EL (cell line): Measurements from ENCODE around the gene ELFN2.
"Not testable (repeated sequence)": the region's sequence is repeated elsewhere in the genome, so short reads cannot be mapped to it uniquely, and the experiment has no call there.

Experiments used
- DNase-seq: peaks from one replicate; pipeline ENCODE4 v3.0.0-alpha.2; 2016

Gene ELFN2

GRCh38 chr22:37409459-37410050 is 17.7 kb downstream of the ELFN2 start:
- DNase-seq: no peak

- DNase-seq: no peak
These were observed 18.2 kb downstream of the ELFN2 start for GRCh38 chr22:37409031-37409430.

- no peak for DNase-seq
These were observed 19.4 kb downstream of the ELFN2 start for GRCh38 chr22:37407856-37408255.

GRCh38 chr22:37406441-37407235 is 20.6 kb downstream of the ELFN2 start:
- DNase-seq: no peak

GRCh38 chr22:37404091-37404490 is 23.2 kb downstream of the ELFN2 start:
- no peak for DNase-seq

- no peak for DNase-seq
These were observed 23.9 kb downstream of the ELFN2 start for GRCh38 chr22:37403267-37403960.

GRCh38 chr22:37402184-37402506 is 25.1 kb downstream of the ELFN2 start:
- no peak for DNase-seq

- no peak for DNase-seq
These were observed 25.7 kb downstream of the ELFN2 start for GRCh38 chr22:37401401-37402183.

GRCh38 chr22:37400719-37401118 is 26.6 kb downstream of the ELFN2 start:
- no peak for DNase-seq

- not testable (repeated sequence) for DNase-seq
These were observed 27.8 kb downstream of the ELFN2 start for GRCh38 chr22:37399457-37399856.

GRCh38 chr22:37397226-37397625 is 30.1 kb downstream of the ELFN2 start:
- DNase-seq: no peak

GRCh38 chr22:37396488-37397084 is 30.7 kb downstream of the ELFN2 start:
- no peak for DNase-seq

- DNase-seq: no peak
These were observed 32.9 kb downstream of the ELFN2 start for GRCh38 chr22:37394341-37394740.

- DNase-seq: no peak
These were observed 33.5 kb downstream of the ELFN2 start for GRCh38 chr22:37393746-37394145.

GRCh38 chr22:37392721-37393328 is 34.5 kb downstream of the ELFN2 start:
- no peak for DNase-seq

- no peak for DNase-seq
These were observed 35.6 kb downstream of the ELFN2 start for GRCh38 chr22:37391702-37392101.

GRCh38 chr22:37390075-37390474 is 37.2 kb downstream of the ELFN2 start:
- no peak for DNase-seq

- no peak for DNase-seq
These were observed 38.7 kb downstream of the ELFN2 start for GRCh38 chr22:37388538-37388937.

GRCh38 chr22:37387793-37388192 is 39.5 kb downstream of the ELFN2 start:
- no peak for DNase-seq

GRCh38 chr22:37386441-37386840 is 40.8 kb downstream of the ELFN2 start:
- no peak for DNase-seq

GRCh38 chr22:37384691-37385090 is 42.6 kb downstream of the ELFN2 start:
- DNase-seq: no peak

GRCh38 chr22:37383341-37383740 is 43.9 kb downstream of the ELFN2 start:
- DNase-seq: no peak

GRCh38 chr22:37381489-37381888 is 45.8 kb downstream of the ELFN2 start:
- peak; percentile 38 for DNase-seq
